Ishikawa (cell line): ENCODE results near the gene RPGRIP1.
A peak's percentile ranks its signal among the peaks of the same experiment; 100 is the strongest.

Experiments used
- CEBPB ChIP-seq: IDR thresholded peaks from 2 replicates; pipeline ENCODE4 v1.6.1; 2012
- CREB1 ChIP-seq: IDR thresholded peaks from 2 replicates; pipeline ENCODE4 v1.6.1; 2012; ENCODE audit warnings: low read depth
- EGR1 ChIP-seq: IDR thresholded peaks from 2 replicates; pipeline ENCODE4 v1.6.1; 2012
- EP300 ChIP-seq: IDR thresholded peaks from 2 replicates; pipeline ENCODE4 v1.6.1; 2012; ENCODE audit warnings: borderline replicate concordance
- FOXM1 ChIP-seq: IDR thresholded peaks from 2 replicates; pipeline ENCODE4 v1.6.1; 2012; ENCODE audit warnings: low read depth, borderline replicate concordance
- MAX ChIP-seq: IDR thresholded peaks from 2 replicates; pipeline ENCODE4 v1.6.1; 2012
- NFIC ChIP-seq: IDR thresholded peaks from 2 replicates; pipeline ENCODE4 v1.6.1; 2012
- RAD21 ChIP-seq: IDR thresholded peaks from 2 replicates; pipeline ENCODE4 v1.6.1; 2012; ENCODE audit warnings: low read depth
- TAF1 ChIP-seq: IDR thresholded peaks from 2 replicates; pipeline ENCODE4 v1.6.1; 2012; ENCODE audit warnings: low read depth, mild to moderate bottlenecking
- TCF12 ChIP-seq: IDR thresholded peaks from 2 replicates; pipeline ENCODE4 v1.6.1; 2012; ENCODE audit warnings: low read depth
- TEAD4 ChIP-seq: IDR thresholded peaks from 2 replicates; pipeline ENCODE4 v1.6.1; 2012
- YY1 ChIP-seq: IDR thresholded peaks from 2 replicates; pipeline ENCODE4 v1.6.1; 2012; ENCODE audit warnings: low read depth
- ZBTB7A ChIP-seq: IDR thresholded peaks from 2 replicates; pipeline ENCODE4 v1.6.1; 2012; ENCODE audit warnings: low read depth
- TF ChIP-seq, protein P1 (sequence below): IDR thresholded peaks from 2 replicates; pipeline ENCODE4 v1.6.1; 2012; ENCODE audit warnings: low read depth, mild to moderate bottlenecking
- TF ChIP-seq, protein P2 (sequence below): IDR thresholded peaks from 2 replicates; pipeline ENCODE4 v1.6.1; 2012

Gene RPGRIP1

DNA sequence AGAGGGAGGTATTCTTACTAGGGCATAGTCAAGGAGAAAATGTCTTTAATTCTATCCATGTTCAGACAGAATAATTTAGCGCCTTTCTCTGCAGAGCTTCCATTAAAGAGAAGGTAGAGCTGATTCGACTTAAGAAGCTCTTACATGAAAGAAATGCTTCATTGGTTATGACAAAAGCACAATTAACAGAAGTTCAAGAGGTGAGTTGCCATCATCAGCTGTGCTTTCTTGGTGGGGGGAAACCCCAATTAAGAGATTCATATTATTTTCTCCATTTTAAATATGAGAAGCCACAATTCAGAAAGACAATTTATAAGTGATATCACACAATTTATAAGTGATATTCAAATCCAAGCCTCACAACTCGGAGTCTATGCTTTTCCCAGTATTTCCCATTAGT, 27.8 kb downstream of the RPGRIP1 start:
- TF ChIP-seq TEAD4 = no peak
- TF ChIP-seq EGR1 = no peak
- TF ChIP-seq, protein P1, sequence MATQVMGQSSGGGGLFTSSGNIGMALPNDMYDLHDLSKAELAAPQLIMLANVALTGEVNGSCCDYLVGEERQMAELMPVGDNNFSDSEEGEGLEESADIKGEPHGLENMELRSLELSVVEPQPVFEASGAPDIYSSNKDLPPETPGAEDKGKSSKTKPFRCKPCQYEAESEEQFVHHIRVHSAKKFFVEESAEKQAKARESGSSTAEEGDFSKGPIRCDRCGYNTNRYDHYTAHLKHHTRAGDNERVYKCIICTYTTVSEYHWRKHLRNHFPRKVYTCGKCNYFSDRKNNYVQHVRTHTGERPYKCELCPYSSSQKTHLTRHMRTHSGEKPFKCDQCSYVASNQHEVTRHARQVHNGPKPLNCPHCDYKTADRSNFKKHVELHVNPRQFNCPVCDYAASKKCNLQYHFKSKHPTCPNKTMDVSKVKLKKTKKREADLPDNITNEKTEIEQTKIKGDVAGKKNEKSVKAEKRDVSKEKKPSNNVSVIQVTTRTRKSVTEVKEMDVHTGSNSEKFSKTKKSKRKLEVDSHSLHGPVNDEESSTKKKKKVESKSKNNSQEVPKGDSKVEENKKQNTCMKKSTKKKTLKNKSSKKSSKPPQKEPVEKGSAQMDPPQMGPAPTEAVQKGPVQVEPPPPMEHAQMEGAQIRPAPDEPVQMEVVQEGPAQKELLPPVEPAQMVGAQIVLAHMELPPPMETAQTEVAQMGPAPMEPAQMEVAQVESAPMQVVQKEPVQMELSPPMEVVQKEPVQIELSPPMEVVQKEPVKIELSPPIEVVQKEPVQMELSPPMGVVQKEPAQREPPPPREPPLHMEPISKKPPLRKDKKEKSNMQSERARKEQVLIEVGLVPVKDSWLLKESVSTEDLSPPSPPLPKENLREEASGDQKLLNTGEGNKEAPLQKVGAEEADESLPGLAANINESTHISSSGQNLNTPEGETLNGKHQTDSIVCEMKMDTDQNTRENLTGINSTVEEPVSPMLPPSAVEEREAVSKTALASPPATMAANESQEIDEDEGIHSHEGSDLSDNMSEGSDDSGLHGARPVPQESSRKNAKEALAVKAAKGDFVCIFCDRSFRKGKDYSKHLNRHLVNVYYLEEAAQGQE = no peak
- TF ChIP-seq FOXM1 = no peak
- no peak for TF ChIP-seq EP300
- TF ChIP-seq RAD21 = no peak
- TF ChIP-seq NFIC = no peak
- TF ChIP-seq ZBTB7A = no peak
- no peak for TF ChIP-seq TCF12
- TF ChIP-seq CEBPB = no peak
- TF ChIP-seq TAF1 = no peak
- no peak for TF ChIP-seq MAX

GRCh38 chr14:21308132-21308478, 28.2 kb downstream of the RPGRIP1 start:
- TF ChIP-seq NFIC (no peak), FOXM1 (no peak), YY1 (no peak), EP300 (no peak), ZBTB7A (no peak), EGR1 (no peak), CEBPB (no peak), TAF1 (no peak), RAD21 (no peak), CREB1 (no peak), TCF12 (no peak), MAX (no peak), TEAD4 (no peak)
- TF ChIP-seq, protein P2, sequence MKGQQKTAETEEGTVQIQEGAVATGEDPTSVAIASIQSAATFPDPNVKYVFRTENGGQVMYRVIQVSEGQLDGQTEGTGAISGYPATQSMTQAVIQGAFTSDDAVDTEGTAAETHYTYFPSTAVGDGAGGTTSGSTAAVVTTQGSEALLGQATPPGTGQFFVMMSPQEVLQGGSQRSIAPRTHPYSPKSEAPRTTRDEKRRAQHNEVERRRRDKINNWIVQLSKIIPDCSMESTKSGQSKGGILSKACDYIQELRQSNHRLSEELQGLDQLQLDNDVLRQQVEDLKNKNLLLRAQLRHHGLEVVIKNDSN = no peak
- TF ChIP-seq, protein P1 = no peak

GRCh38 chr14:21308479-21309237, 28.8 kb downstream of the RPGRIP1 start:
- TF ChIP-seq YY1 (peak; percentile 93), EGR1 (0 out of 2 replicates have a peak, but pooled peaks have one; percentile 21), TEAD4 (no peak), CREB1 (no peak), TAF1 (no peak), MAX (peak; percentile 97), NFIC (no peak), TCF12 (no peak), RAD21 (no peak), EP300 (no peak), ZBTB7A (no peak), CEBPB (no peak)
- TF ChIP-seq, protein P1 = no peak
- TF ChIP-seq, protein P2 = peak; percentile 70

DNA sequence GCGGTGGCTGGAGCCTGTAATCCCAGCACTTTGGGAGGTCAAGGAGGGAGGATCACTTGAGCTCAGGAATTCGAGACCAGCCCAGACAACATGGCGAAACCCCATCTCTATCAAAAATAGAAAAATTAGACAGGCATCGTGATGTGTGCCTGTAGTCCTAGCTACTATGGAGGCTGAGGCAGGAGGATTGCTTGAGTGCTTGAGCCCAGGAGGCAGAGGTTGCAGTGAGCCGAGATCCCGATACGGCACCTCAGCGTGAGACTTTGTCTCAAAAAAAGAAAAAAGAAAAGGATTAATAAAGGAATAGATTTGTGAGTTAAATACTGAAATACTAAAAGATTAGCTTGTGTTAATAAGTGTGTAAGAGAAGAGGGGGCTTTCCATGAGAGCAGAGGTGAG, 29.4 kb downstream of the RPGRIP1 start:
- no peak for TF ChIP-seq CREB1
- TF ChIP-seq NFIC = no peak
- TF ChIP-seq, protein P1 = no peak
- no peak for TF ChIP-seq CEBPB
- TF ChIP-seq YY1 = no peak
- no peak for TF ChIP-seq FOXM1
- no peak for TF ChIP-seq TAF1
- no peak for TF ChIP-seq TCF12
- TF ChIP-seq EGR1 = no peak
- TF ChIP-seq, protein P2 = no peak
- no peak for TF ChIP-seq RAD21
- TF ChIP-seq ZBTB7A = no peak
